Activated CD8-positive, alpha-beta memory T cell treated with anti-CD3 and anti-CD28 coated beads for 4 hours (primary cell): ENCODE measurements around the gene SPON1.
"Not testable (repeated sequence)": the region's sequence is repeated elsewhere in the genome, so short reads cannot be mapped to it uniquely, and the experiment has no call there.

Source experiments
- DNase-seq, 2 donors: peaks; one replicate each; pipeline ENCODE4 v3.0.0-alpha.2; 2020; ENCODE audit warnings: low read depth in 2 of 2

SPON1 gene

GRCh38 chr11:14270690-14271542 is 308.4 kb downstream of the SPON1 start:
- DNase-seq = no peak

GRCh38 chr11:14273895-14274294 is 311.4 kb downstream of the SPON1 start:
- no peak for DNase-seq

- no peak for DNase-seq
Observed at GRCh38 chr11:14275076-14275475, 312.6 kb downstream of the SPON1 start.

GRCh38 chr11:14278869-14279268 is 316.3 kb downstream of the SPON1 start:
- DNase-seq = not testable (repeated sequence)

GRCh38 chr11:14288189-14288935 is 325.8 kb downstream of the SPON1 start:
- DNase-seq = no peak

- DNase-seq = no peak
Observed at GRCh38 chr11:14290422-14290821, 327.9 kb downstream of the SPON1 start.

GRCh38 chr11:14299921-14300320 is 337.4 kb downstream of the SPON1 start:
- no peak for DNase-seq

- DNase-seq = peak; percentile 18 to 20
Observed at GRCh38 chr11:14300661-14301304, 338.3 kb downstream of the SPON1 start.

- no peak for DNase-seq
Observed at GRCh38 chr11:14304601-14305000, 342.1 kb downstream of the SPON1 start.

GRCh38 chr11:14305649-14306048 is 343.1 kb downstream of the SPON1 start:
- no peak for DNase-seq

- no peak for DNase-seq
Observed at GRCh38 chr11:14306481-14306880, 344.0 kb downstream of the SPON1 start.

- DNase-seq = no peak
Observed at GRCh38 chr11:14308114-14308896, 345.8 kb downstream of the SPON1 start.

- no peak for DNase-seq
Observed at GRCh38 chr11:14308897-14309387, 346.4 kb downstream of the SPON1 start.

- DNase-seq = no peak
Observed at GRCh38 chr11:14309425-14310192, 347.1 kb downstream of the SPON1 start.

GRCh38 chr11:14310679-14311078 is 348.2 kb downstream of the SPON1 start:
- DNase-seq = no peak

- DNase-seq = no peak
Observed at GRCh38 chr11:14312736-14313438, 350.4 kb downstream of the SPON1 start.

GRCh38 chr11:14314127-14314526 is 351.6 kb downstream of the SPON1 start:
- DNase-seq = no peak

- no peak for DNase-seq
Observed at GRCh38 chr11:14315130-14315529, 352.6 kb downstream of the SPON1 start.
